Muscle of leg (tissue), 11 donors: ENCODE measurements around the gene REEP3. TPM values are rescaled to one million over a fixed set of nuclear protein-coding genes. Genes with fewer than 3 reads are reported as not detected.

Experiments
- DNase-seq: peaks from one replicate; pipeline ENCODE4 v3.0.0; 2013
- H3K27ac ChIP-seq: one replicate; pipeline ENCODE4 v1.5.1; 2013; ENCODE audit warnings: mild to moderate bottlenecking, low read length, control low read depth
- H3K27me3 ChIP-seq: one replicate; pipeline ENCODE4 v1.6.1; 2013; ENCODE audit warnings: low read length; ENCODE audit not compliant: control insufficient read depth, insufficient read depth
- H3K36me3 ChIP-seq: one replicate; pipeline ENCODE4 v1.6.1; 2013; ENCODE audit warnings: low read length; ENCODE audit not compliant: control insufficient read depth, insufficient read depth
- H3K4me1 ChIP-seq: one replicate; pipeline ENCODE4 v1.6.1; 2013; ENCODE audit warnings: low read length; ENCODE audit not compliant: control insufficient read depth, insufficient read depth
- H3K4me3 ChIP-seq: one replicate; pipeline ENCODE4 v1.5.1; 2013; ENCODE audit warnings: low read length, control low read depth
- H3K9me3 ChIP-seq: replicated peaks from 2 replicates; pipeline ENCODE4 v1.6.1; 2013; ENCODE audit warnings: low read depth, low read length; ENCODE audit not compliant: control insufficient read depth
- WGBS: methylation state at CpG from one replicate; pipeline ENCODE4 v1.1.5; 2013; ENCODE audit warnings: missing lambda C conversion rate; ENCODE audit not compliant: insufficient coverage; 5-methylcytosine and 5-hydroxymethylcytosine counted together
- polyA plus RNA-seq, 8 donors: library from polyadenylated mRNA; unstranded; fragments of 120-200 nt; gene quantifications; one replicate each; pipeline versions ENCODE4 v1.2.1 to v1.2.3, GENCODE V29; 2013; ENCODE audit warnings: inconsistent platforms in 1 of 8, low replicate concordance in 1 of 8; ENCODE audit not compliant: insufficient read length in 8 of 8, insufficient read depth in 1 of 8
- total RNA-seq: library from RNA; stranded (reverse); fragments of 120-200 nt; gene quantifications from one replicate; pipeline ENCODE4 v1.2.4, GENCODE V29; 2013

The REEP3 gene
- total and polyA plus RNA-seq, 9 donors: 14.1 to 22.1 (median 15.3) TPM

DNA sequence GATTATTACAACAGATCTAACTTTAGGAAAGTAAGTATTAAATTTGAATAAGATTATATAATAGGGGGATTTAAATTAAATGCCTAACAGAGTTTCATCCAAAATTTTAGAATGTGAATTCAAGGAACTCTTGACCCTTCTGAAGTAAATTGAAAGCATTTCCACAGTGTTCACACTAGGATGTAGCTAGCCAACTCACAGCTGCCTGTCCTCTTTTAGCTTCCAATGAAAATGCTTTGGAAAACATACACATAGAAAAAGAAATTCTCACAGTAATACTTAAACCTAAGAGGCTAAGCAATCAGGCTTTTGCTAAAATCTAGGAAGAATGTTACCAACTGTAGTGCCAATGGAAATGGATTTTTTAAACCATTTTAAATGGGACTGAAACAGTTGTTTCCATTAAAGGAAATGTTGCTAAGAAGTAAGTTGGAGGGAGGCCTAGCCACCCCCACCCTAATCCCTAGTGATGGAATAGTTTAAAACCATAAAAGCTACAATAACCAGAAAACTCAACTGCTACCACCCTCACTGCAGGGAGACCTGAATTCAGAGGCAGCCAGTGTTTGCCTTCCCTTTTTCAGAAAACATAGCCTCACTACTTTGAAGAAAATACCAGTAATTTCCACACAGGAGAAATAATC lies 58.3 kb downstream of the REEP3 start:
- H3K36me3 ChIP-seq: peaks cover 6% of the 10 kb centered on the region
- peaks cover 7% of the 10 kb centered on the region for H3K4me1 ChIP-seq
- no peaks in the 10 kb centered on the region for H3K9me3 ChIP-seq
- peak overlapping the region; percentile 73 for H3K27ac ChIP-seq
- peak; percentile 88 for DNase-seq
- no peak overlapping the region for H3K4me3 ChIP-seq
- H3K27me3 ChIP-seq: no peaks in the 10 kb centered on the region

GRCh38 chr10:63582690-63583089 lies 61.5 kb downstream of the REEP3 start:
- H3K4me3 ChIP-seq: no peak overlapping the region
- H3K9me3 ChIP-seq: no peaks in the 10 kb centered on the region
- H3K27me3 ChIP-seq: no peaks in the 10 kb centered on the region
- H3K4me1 ChIP-seq: peaks cover 7% of the 10 kb centered on the region
- WGBS: 86% methylated on average over 1 of the region's 8 CpGs
- H3K27ac ChIP-seq: no peak overlapping the region
- no peaks in the 10 kb centered on the region for H3K36me3 ChIP-seq
- DNase-seq: no peak

GRCh38 chr10:63583397-63583796 lies 62.2 kb downstream of the REEP3 start:
- 81% methylated on average over 2 of the region's 3 CpGs for WGBS
- Histone ChIP-seq H3K27ac (no peak overlapping the region), H3K27me3 (no peaks in the 10 kb centered on the region), H3K36me3 (no peaks in the 10 kb centered on the region), H3K4me1 (peaks cover 7% of the 10 kb centered on the region), H3K4me3 (no peak overlapping the region), H3K9me3 (no peaks in the 10 kb centered on the region)
- no peak for DNase-seq

- no peak overlapping the region for H3K27ac ChIP-seq
- H3K4me3 ChIP-seq: no peak overlapping the region
- DNase-seq: peak; percentile 63
- peaks cover 5% of the 10 kb centered on the region for H3K4me1 ChIP-seq
- no peaks in the 10 kb centered on the region for H3K9me3 ChIP-seq
- H3K36me3 ChIP-seq: no peaks in the 10 kb centered on the region
- no peaks in the 10 kb centered on the region for H3K27me3 ChIP-seq
- WGBS: no CpG with 5 or more reads among the region's 5 CpGs
These were observed 62.9 kb downstream of the REEP3 start for GRCh38 chr10:63583909-63584724.

GRCh38 chr10:63584725-63585035 lies 63.5 kb downstream of the REEP3 start:
- peak; percentile 48 for DNase-seq
- Histone ChIP-seq H3K27me3 (no peaks in the 10 kb centered on the region), H3K4me1 (peaks cover 3% of the 10 kb centered on the region), H3K36me3 (no peaks in the 10 kb centered on the region), H3K9me3 (no peaks in the 10 kb centered on the region), H3K4me3 (no peak overlapping the region), H3K27ac (no peak overlapping the region)

DNA sequence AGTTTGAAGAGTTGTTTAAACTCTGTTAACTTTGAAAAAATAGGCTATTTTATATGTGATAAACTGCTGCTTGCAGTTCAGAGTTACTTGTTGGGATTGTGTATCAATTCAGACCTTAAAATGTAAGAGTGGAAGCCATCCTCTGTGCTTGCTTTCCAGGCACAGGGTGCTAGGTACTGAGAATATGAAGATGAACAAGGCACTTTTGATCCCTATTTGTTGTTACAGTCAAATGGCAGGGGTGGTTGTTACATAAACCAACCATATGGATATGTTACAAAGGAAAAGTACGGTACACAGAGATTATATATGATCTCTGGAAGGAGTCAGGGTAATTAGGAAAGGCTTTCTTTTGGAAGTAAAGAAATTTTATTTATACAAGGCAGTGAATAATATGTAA lies 63.8 kb downstream of the REEP3 start:
- Histone ChIP-seq H3K9me3 (no peaks in the 10 kb centered on the region), H3K4me3 (no peak overlapping the region), H3K27ac (no peak overlapping the region), H3K36me3 (no peaks in the 10 kb centered on the region), H3K27me3 (no peaks in the 10 kb centered on the region), H3K4me1 (peaks cover 2% of the 10 kb centered on the region)
- no CpG with 5 or more reads among the region's 1 CpG for WGBS
- DNase-seq: no peak

DNA sequence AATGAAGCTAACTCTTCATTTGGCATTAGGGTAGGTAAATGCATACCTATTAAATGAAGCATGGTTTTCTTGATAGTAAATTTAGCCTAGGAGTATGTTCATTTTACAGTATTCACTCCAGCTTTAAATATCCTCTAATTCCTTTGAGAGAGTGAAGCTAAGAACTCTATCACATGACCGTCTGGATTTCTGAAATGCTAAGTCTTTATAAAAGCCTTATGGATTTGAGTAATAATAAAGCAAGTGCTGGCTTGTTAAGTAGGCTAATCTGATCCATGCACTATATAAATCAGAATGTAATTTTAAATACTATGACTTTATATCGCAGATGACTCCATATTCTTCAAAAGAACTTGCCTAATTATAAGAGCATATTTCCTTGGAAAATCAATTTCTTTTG lies 64.8 kb downstream of the REEP3 start:
- Histone ChIP-seq H3K4me1 (no peaks in the 10 kb centered on the region), H3K4me3 (no peak overlapping the region), H3K27me3 (no peaks in the 10 kb centered on the region), H3K9me3 (no peaks in the 10 kb centered on the region), H3K36me3 (no peaks in the 10 kb centered on the region), H3K27ac (no peak overlapping the region)
- WGBS: no CpG with 5 or more reads among the region's 2 CpGs
- DNase-seq: peak; percentile 73

DNA sequence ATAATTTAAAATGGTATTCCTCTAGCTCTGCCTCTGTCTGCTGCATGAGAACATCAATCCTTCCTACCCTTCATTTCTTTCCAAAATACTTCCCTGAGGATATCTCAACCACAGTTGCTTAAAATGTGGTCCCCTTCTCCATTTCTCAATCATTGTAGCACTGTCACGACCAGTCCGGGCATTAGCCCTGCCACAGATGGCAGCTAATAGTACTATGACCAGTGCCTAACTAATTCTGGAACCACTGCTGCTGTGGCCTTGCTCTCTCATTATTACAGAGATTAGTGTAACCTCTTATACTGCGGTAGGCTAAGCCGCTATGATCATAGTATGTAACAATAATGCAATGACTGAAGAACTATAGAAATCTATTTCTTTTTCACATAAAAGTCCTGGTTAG lies 66.0 kb downstream of the REEP3 start:
- H3K27me3 ChIP-seq: no peaks in the 10 kb centered on the region
- no peaks in the 10 kb centered on the region for H3K9me3 ChIP-seq
- no peak for DNase-seq
- H3K4me3 ChIP-seq: no peak overlapping the region
- H3K27ac ChIP-seq: no peak overlapping the region
- no peaks in the 10 kb centered on the region for H3K36me3 ChIP-seq
- WGBS: 100% methylated on average over 2 of the region's 4 CpGs
- no peaks in the 10 kb centered on the region for H3K4me1 ChIP-seq

- H3K4me1 ChIP-seq: no peaks in the 10 kb centered on the region
- no peak for DNase-seq
- no peaks in the 10 kb centered on the region for H3K27me3 ChIP-seq
- H3K9me3 ChIP-seq: no peaks in the 10 kb centered on the region
- 90% methylated on average over 4 of the region's 4 CpGs for WGBS
- no peak overlapping the region for H3K27ac ChIP-seq
- H3K4me3 ChIP-seq: no peak overlapping the region
- H3K36me3 ChIP-seq: no peaks in the 10 kb centered on the region
These were observed 67.4 kb downstream of the REEP3 start for GRCh38 chr10:63588436-63589167.

DNA sequence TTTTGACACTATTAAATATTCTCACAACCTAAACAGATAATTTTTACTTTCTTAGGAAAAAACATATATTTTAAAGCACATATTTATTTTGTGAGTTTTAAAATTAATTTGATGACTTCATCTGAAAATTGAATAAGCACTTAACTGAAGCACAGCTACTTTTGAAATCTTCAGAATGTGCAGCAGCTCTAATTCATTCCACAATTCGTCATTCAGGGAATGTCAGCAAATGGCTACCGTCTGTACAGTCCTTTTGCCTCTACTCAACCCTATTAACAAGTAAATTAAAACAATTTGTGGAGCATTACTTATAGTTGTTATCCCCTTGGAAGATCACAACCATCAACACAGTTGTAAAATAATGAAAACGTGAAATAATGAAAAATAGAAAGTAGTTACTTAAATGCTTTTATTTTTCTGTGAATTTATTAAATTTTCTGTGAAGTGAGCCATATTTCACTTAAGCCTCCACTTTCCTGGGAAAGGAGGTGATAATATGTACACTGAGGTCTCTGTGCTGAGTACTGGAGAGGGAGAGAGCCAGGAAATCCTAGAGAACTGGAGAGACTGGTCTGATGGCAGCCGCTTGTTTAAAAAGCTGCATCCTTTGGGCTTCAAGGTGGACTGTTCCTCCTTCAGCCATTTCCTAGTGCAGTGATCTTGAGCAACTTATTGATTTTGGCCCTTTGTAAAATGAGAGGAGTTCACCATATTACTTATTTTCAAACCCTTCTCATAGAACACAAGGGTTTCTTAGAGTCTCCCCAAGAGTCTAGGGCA lies 70.6 kb downstream of the REEP3 start:
- Histone ChIP-seq H3K9me3 (no peaks in the 10 kb centered on the region), H3K4me3 (no peak overlapping the region), H3K36me3 (peaks cover 2% of the 10 kb centered on the region), H3K27ac (no peak overlapping the region), H3K27me3 (no peaks in the 10 kb centered on the region), H3K4me1 (no peaks in the 10 kb centered on the region)
- no CpG with 5 or more reads among the region's 4 CpGs for WGBS
- no peak for DNase-seq
